K562 (cell line): Measurements from ENCODE around the gene PKD1. TPM values are rescaled to one million over a fixed set of nuclear protein-coding genes. Genes with fewer than 3 reads are reported as not detected.
A peak's percentile ranks its signal among the peaks of the same experiment; 100 is the strongest.

Experiments used
- ELF1 ChIP-seq: fragments of 200-800 bp; sonication (Bioruptor generic); IDR thresholded peaks from 2 replicates; pipeline ENCODE4 v1.6.1; 2016; ENCODE audit warnings: missing genetic modification characterization, missing compliant biosample characterization
- FUS ChIP-seq: fragments of 200-400 bp; formaldehyde crosslinking; optimal IDR thresholded peaks from 2 replicates; pipeline ENCODE3; 2017; ENCODE audit warnings: low read depth, low read length
- NFE2L1 ChIP-seq: fragments of 450-650 bp; IDR thresholded peaks from 2 replicates; pipeline ENCODE4 v1.6.1; 2016; ENCODE audit warnings: missing genetic modification characterization, low read depth, mild to moderate bottlenecking, missing compliant biosample characterization, moderate library complexity, borderline replicate concordance
- NR2C1 ChIP-seq, 2 experiments: fragments of 450-650 bp; IDR thresholded peaks; 2 replicates each; pipeline ENCODE4 v1.6.1; 2017; ENCODE audit warnings: mild to moderate bottlenecking in 2 of 2, antibody characterized with exemption in 1 of 2, inconsistent platforms in 1 of 2, missing compliant biosample characterization in 1 of 2, missing genetic modification characterization in 1 of 2
- SIN3A ChIP-seq, 2 experiments: fragments of 150-350 bp in 1 of 2; IDR thresholded peaks; 2 replicates each; pipeline ENCODE4 v1.6.1; 2011 to 2016; ENCODE audit warnings: borderline replicate concordance in 2 of 2, low read depth in 2 of 2, low read length in 2 of 2, mild to moderate bottlenecking in 2 of 2, moderate library complexity in 2 of 2; ENCODE audit not compliant: control insufficient read depth in 1 of 2
- SUPT5H ChIP-seq: fragments of 450-650 bp; IDR thresholded peaks from 2 replicates; pipeline ENCODE4 v1.6.1; 2016
- TAF9B ChIP-seq: fragments of 450-650 bp; IDR thresholded peaks from 2 replicates; pipeline ENCODE4 v1.6.1; 2018; ENCODE audit warnings: mild to moderate bottlenecking; ENCODE audit not compliant: partially characterized antibody
- ZNF347 ChIP-seq: fragments of 450-650 bp; formaldehyde crosslinking; IDR thresholded peaks from 2 replicates; pipeline ENCODE4 v1.4.0; 2020; ENCODE audit warnings: low read depth, mild to moderate bottlenecking, moderate library complexity
- polyA plus RNA-seq, 8 experiments: library from polyadenylated mRNA; depleted of rRNA in 4 of 8; stranded (reverse) in 5 of 8; unstranded in 3 of 8; fragments of >200 nt; fragmentation: Nextera tagmentation in 2 of 8; fragmentation: Illumina TruSeq in 1 of 8; extraction: Ambion mirVana in 2 of 8; extraction: Trizol in 1 of 8; gene quantifications; 2 replicates each; pipeline versions ENCODE4 v1.2.1 to v1.2.3, GENCODE V29; 2011 to 2014; ENCODE audit warnings: inconsistent platforms in 1 of 8, missing spikeins in 1 of 8
- total RNA-seq, 7 experiments: library from RNA; depleted of rRNA in 6 of 7; stranded (reverse); fragments of >200 nt in 6 of 7; fragmentation: Illumina TruSeq in 2 of 7; extraction: Trizol in 2 of 7; gene quantifications; 2 replicates each; pipeline versions ENCODE4 v1.2.1 to v1.2.3, GENCODE V29; 2011 to 2021; ENCODE audit warnings: low replicate concordance in 1 of 7
- TF ChIP-seq, protein P1 (sequence below): fragments of 250-450 bp; sonication (Bioruptor Pico); IDR thresholded peaks from 2 replicates; pipeline ENCODE4 v1.9.0; 2021; ENCODE audit warnings: mild to moderate bottlenecking
- TF ChIP-seq, protein P2 (sequence below): sonication (generic); formaldehyde crosslinking; IDR thresholded peaks from 2 replicates; pipeline ENCODE4 v1.8.1; 2023; ENCODE audit warnings: mild to moderate bottlenecking, missing genetic modification reagents, moderate library complexity

The PKD1 gene
- total and polyA plus RNA-seq, 9 of the 15 experiments (the other 6 are each of a cell fraction or from before 2014, with no cell fraction given), result 0.23 to 93.5 (median 12.6) TPM

DNA sequence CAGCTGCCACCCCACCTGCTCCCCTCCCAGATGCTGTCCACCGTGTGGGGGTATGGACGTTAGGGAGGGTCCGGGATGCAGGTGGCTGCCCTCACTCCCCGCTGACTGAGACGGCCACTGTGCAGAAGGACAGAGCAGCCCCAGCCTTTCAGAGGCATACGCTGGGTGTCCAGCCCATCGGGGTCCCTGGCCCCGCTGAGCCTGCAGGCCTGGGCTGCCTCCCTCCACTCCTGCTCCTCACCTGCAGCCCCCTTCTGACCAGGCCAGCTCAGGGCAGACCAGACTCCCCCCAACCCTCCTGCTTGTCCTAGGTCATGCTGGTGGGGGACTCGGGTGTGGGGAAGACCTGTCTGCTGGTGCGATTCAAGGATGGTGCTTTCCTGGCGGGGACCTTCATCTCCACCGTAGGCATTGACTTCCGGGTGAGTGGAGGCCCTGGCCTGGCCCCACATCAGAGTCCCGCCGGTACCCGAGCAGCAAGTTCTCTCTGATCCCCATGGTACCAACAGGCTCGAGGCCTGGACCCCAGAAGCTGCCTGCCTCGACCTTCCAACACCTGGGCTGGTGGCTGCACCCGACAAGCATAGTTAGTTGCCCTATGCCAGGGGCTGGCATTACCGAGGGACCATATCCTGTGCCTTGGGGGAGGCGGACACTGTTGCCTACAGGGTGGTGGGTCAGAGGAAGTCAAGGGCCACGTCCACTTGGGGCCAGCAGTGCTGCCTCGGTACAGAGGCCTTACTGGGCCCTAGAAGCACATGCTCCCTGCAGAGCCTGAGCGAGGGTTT lies 14.1 kb upstream of the PKD1 start (continued):
- TF ChIP-seq SUPT5H, result peak; percentile 34; the same call in 1 of the 2 replicates
- TF ChIP-seq, protein P1, sequence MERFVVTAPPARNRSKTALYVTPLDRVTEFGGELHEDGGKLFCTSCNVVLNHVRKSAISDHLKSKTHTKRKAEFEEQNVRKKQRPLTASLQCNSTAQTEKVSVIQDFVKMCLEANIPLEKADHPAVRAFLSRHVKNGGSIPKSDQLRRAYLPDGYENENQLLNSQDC, result no peak
- TF ChIP-seq TAF9B, result no peak
- TF ChIP-seq, protein P2, sequence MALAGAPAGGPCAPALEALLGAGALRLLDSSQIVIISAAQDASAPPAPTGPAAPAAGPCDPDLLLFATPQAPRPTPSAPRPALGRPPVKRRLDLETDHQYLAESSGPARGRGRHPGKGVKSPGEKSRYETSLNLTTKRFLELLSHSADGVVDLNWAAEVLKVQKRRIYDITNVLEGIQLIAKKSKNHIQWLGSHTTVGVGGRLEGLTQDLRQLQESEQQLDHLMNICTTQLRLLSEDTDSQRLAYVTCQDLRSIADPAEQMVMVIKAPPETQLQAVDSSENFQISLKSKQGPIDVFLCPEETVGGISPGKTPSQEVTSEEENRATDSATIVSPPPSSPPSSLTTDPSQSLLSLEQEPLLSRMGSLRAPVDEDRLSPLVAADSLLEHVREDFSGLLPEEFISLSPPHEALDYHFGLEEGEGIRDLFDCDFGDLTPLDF, result no peak
- TF ChIP-seq ZNF347 (CRISPR knock-in tag), result no peak
- no peak for TF ChIP-seq FUS
- no peak for TF ChIP-seq ELF1 (tag)
- no peak for TF ChIP-seq NFE2L1
- TF ChIP-seq SIN3A (IDR thresholded peaks at IDR 0.05; ENCODE audit: borderline replicate concordance in 2 of 2, control insufficient read depth in 1 of 2, low read depth in 2 of 2, low read length in 2 of 2), result no peak
- TF ChIP-seq NR2C1 (IDR thresholded peaks at IDR 0.05), result peak; percentile 54; the same call in 1 of the 2 replicates
- no peak for TF ChIP-seq NR2C1 (tag; IDR thresholded peaks at IDR 0.05)
